ENCODE results near the gene CMC4. TPM values are rescaled to one million over a fixed set of nuclear protein-coding genes. Genes with fewer than 3 reads are reported as not detected.

The CMC4 gene
- total RNA-seq, 4 donors from 2014 or later: 20.3 to 30.8 (median 25.0) TPM

DNA sequence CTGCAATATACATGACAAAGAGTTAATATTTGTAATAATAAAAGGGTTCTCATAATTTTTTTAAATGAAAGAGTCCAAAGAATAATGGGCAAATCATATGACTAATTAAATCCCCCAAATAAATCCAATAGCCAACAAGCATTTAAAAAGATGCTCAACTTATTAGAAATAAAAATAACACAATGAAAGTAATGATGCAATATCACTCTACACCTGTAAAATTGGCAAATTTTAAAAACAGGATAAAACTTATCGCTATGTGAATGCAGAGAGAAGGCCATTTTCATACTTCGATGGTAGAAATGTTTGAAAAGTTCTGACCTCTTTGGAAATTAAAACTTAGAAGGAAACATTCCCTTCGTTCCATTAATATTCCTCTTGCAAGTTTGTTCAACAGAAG lies 50.3 kb downstream of the CMC4 start:
- TF ChIP-seq, protein P1, sequence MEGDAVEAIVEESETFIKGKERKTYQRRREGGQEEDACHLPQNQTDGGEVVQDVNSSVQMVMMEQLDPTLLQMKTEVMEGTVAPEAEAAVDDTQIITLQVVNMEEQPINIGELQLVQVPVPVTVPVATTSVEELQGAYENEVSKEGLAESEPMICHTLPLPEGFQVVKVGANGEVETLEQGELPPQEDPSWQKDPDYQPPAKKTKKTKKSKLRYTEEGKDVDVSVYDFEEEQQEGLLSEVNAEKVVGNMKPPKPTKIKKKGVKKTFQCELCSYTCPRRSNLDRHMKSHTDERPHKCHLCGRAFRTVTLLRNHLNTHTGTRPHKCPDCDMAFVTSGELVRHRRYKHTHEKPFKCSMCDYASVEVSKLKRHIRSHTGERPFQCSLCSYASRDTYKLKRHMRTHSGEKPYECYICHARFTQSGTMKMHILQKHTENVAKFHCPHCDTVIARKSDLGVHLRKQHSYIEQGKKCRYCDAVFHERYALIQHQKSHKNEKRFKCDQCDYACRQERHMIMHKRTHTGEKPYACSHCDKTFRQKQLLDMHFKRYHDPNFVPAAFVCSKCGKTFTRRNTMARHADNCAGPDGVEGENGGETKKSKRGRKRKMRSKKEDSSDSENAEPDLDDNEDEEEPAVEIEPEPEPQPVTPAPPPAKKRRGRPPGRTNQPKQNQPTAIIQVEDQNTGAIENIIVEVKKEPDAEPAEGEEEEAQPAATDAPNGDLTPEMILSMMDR (IDR thresholded peaks at IDR 0.05; ENCODE audit: low read depth): no peak

Other genes with a start within 250 kb of the CMC4 start
- gene SMIM9, start 236.5 kb downstream of the CMC4 start, total RNA-seq: not detected
- 10 to 100 TPM in 1 of 4 donors, 1 to 10 TPM in 2, under 1 TPM in 1; 0.44 to 12.9 (median 5.8) TPM for gene F8A1, start 184.8 kb downstream of the CMC4 start, total RNA-seq
- gene F8, start 48.4 kb downstream of the CMC4 start, total RNA-seq: 10 to 100 TPM; 21.1 to 56.3 (median 36.5) TPM
- gene FUNDC2, start 44.3 kb downstream of the CMC4 start, total RNA-seq: 10 to 100 TPM; 46.1 to 83.5 (median 69.6) TPM
- 1 to 10 TPM; 1.0 to 8.6 (median 2.2) TPM for gene MTCP1, start within 50 bp of the CMC4 start, total RNA-seq
- 10 to 100 TPM; 12.8 to 18.7 (median 15.7) TPM for gene BRCC3, start 372 bp upstream of the CMC4 start, total RNA-seq
- gene VBP1, start 145.3 kb upstream of the CMC4 start, total RNA-seq: 10 to 100 TPM; 21.9 to 44.3 (median 26.8) TPM
- under 1 TPM in 2 of 4 donors, not detected in 2; 0.49 to 0.51 TPM for gene RAB39B, start 193.4 kb upstream of the CMC4 start, total RNA-seq

Measured in subcutaneous adipose tissue (tissue), 4 donors.